Skeletal muscle cell (primary cell): ENCODE measurements around the gene VTI1A.

Source experiments
- DNase-seq: peaks from one replicate; pipeline ENCODE4 v3.0.0-alpha.2; 2010; ENCODE audit warnings: low read depth
- H3K4me3 ChIP-seq: 2 replicates; pipeline ENCODE4 v1.5.1; 2011; ENCODE audit warnings: low read depth, mild to moderate bottlenecking, control low read depth, low read length, moderate library complexity

Gene VTI1A

DNA sequence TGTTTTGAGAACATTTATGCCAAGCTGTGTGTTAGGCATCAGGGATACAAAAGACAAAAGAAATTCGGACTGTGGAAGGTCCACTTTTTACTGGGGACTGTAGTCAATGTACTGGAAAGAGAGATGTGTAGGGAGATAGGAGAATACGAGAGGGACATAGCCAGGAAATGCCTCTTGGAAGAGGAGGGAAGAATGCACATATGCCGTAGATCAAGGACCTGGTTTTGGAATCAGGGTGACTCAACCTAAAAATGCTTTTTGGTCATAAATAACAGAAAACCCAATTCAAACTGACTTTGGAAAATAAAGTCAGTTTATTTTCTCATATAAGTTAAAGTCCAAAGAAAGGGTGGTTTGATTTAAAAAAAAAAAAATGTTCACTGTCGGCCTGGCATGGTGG is 362.7 kb downstream of the VTI1A start:
- H3K4me3 ChIP-seq: no peak overlapping the region
- no peak for DNase-seq

DNA sequence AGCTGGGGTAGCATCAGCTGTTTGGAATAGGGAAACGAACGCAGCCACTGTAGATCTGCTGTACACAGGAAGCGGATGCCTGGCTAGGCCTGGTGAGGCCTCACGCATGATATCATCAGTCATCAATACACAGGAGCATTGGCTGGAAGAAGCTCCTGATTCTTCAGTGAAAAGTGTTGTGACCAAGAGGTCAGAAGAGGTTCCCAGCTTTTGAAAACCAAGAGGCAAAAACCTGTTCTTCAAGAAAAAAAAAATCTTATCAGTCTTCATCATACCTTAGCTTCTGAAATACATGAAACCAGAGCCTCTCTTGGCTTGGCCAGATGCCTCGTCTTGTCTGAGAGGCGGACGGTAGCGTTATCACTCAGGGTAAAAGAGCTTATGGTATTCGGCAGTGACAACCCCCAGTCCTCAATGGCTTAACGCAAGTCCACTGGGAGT is 363.7 kb downstream of the VTI1A start:
- H3K4me3 ChIP-seq: no peak overlapping the region
- no peak for DNase-seq

DNA sequence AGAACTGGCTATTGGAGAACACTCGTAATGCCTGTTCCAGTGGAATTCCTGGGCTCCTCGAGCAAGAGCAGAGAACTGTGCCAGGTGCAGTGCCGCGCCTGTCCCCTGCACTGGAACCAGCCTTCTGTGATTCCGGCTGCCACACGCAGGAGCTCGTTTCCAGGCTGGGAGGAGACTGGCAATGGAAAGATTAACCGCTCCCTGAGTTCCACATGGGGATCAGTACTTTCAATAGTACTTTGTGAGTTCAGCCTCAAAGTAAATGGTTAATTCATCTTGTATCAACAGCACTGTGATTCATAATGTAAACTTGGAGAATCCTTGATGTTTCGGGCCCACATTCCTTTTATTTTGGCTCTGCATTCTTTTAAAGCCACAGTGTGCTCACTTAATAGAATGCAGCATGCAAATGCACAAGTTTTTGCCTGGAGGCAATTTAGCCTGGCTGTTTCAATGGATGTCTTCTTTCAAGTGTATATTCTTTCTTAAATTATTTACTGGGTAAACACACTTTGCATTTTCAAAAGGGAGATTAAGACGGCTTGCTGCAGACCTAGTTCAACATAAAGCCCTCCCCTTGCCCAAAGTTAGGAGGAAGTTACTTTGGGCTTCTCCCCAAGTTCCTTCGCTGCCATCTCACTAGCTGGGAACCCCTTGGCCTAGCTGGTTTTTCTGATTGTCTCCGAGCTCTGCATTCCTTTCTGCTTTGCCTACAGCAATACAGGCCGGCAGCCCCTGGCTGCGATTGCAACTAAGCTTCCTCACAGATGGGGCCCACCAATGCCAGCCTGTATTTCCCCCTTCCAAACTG is 364.9 kb downstream of the VTI1A start:
- peak; percentile 78 for DNase-seq

DNA sequence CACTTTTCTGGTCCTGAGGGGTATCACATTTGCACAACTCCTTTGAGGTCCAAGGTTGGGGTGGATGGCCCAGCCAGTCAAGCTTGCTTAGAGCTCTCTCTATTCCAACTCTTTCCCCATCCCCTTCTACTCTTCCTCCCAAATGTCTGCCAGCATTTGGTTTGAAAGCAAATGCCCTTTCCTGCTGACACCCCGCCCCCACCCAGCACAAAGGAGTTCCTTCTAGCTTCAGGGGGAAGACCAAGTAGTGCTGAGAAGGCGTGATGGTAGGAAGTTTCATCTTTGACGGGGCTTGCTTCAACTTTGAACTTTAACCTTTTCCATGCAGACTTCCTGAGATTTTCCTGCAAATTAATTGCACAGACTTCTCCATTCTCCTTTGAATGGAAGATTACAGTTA is 365.6 kb downstream of the VTI1A start:
- no peak overlapping the region for H3K4me3 ChIP-seq
- no peak for DNase-seq

More for the DNA sequence above, 364.9 kb downstream of the VTI1A start:
- H3K4me3 ChIP-seq: peak overlapping the region; percentile 23

DNA sequence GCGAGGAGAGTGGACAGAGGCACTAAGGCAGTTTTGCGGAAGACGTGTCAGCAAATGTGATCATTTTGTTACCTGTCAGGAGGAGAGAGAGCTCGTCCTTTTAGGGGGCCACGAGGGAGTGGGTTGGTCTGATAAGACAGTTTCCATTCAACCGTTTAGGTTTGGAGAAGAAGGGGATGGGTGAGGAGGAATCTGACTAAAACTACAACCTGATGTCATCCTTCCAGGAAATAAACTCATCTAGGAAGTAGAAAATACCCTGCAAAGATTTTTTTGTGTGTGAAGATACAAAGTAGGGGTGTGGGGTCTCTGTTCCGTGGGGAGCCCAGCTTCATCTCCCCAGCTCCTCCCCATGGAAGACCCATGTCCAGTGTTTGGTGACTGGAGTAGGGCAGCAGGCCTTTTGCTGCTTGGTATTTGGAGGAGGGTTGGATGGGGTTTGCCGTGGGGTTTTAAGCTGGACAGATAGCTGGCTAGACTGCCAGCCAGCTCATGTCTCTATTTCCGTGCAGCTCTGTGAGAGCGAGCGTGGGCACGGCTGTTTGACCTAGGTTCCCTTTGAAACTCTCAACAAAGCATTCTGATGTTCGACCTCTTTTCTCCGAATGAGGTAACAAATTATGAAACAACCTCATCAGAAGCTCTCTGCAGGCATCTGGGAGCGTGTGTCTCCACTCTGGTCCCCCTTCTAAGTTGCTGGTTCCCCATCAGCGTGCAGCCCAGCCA is 367.0 kb downstream of the VTI1A start:
- DNase-seq: no peak
- no peak overlapping the region for H3K4me3 ChIP-seq

DNA sequence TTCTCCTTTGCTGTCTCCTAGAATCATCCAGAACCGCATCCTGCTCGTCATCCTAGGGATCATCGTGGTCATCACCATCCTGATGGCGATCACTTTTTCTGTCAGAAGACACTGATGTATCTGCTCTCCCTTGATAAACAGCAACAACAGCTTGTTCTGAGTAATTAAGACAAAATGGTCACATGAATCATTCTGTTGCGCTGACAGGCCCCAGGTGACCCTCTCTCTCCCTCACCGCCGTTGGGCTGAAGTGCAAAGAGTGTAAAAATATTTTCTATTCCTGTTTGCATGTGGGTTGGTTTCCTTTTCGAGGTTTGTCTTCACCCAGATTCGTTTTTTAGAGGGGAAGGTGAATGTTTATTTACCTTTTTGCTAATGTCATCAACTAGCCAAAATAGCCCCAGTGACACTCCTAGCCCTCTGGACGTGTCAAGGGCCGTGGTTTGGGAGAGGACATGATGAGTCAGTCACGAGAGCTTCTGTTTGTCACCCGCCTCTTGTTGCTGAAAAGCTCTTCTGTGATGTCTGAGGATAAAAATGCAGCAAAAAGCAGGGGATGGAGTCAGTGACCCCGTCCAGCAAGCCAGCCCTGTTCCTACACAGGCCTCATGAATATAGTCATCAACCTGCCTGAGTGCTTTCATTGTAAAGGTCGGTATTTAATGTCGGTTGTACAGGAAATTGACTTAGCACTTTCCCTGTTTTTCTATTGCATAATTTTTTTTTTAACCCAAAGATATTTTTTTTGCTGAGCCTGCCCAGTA is 368.4 kb downstream of the VTI1A start:
- peak; percentile 44 for DNase-seq

DNA sequence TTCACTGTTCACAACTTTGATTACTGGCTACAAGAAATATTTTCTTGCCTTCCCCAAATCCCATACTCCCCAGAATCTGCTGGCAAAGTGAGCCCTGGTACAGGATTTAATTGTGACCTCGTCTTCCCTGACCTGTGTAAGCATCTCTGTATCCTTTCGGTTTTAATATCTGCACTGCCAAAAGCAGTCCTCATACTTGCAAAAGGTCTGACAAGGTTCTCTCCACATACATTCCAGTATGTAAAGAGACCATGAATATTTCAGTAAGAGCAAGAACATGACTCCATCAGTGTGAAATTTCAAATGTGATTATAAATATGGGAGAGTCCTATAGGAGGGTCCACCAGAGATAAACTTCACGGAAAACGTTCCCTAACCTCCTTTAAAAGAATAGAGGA is 369.0 kb downstream of the VTI1A start:
- DNase-seq: no peak
- H3K4me3 ChIP-seq: no peak overlapping the region

More for the DNA sequence above, 368.4 kb downstream of the VTI1A start:
- H3K4me3 ChIP-seq: no peak overlapping the region

DNA sequence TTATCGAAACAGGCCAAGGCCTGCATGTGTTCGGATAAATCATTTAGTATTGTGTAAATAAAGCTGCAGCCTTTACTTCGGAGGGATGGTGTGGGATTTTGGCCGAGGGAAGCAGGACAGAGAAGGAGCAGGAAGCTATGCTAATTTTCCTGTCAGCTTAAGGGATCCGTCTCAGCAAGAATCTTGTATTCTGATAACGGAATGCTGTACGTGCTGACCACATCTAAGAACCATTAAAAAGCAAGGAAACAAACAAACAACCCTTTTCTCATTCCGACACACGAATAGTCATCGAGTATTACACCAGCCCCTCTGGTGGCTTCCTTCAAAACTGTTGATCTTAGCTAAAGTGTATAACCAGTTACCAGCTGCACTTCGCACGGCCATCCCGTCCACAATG is 369.9 kb downstream of the VTI1A start:
- H3K4me3 ChIP-seq: no peak overlapping the region
- no peak for DNase-seq

DNA sequence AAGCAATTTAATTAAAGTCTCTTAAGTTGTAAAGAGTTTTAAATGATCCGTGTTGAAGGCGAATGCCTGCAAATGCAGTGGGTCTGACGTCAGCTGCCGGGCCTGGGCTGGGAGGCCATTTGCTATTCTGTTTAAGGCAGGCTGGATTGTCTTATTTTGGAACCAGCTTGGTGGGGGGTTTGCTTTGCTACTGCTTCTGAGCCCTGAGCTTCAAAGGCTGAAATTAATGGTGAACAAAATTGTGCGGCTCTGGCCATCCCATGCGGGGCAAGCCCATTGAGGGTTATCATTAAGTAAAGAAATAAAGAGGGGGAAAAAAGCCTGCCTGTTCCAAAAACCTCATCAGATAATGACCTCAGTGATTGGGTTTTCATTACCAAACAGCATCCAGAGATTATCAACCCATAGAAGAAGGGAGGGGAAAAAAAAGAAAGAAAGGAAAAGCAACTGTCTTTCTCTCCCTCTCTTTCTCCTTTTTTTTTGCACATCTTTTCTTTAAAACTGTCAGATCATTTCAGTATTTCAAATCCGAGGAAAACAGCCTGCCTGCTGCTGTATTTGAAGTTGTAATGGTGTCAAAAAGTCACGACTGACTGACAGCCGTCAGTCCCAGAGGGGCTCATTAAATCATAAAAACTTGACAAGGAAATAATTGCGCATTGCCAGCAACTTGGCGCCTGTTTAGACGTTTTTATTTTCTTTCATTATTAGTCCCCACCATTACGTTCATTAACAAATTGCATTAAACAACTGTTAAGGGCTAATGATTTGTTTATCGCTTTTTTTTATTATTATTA is 371.2 kb downstream of the VTI1A start:
- no peak for DNase-seq
- H3K4me3 ChIP-seq: no peak overlapping the region

DNA sequence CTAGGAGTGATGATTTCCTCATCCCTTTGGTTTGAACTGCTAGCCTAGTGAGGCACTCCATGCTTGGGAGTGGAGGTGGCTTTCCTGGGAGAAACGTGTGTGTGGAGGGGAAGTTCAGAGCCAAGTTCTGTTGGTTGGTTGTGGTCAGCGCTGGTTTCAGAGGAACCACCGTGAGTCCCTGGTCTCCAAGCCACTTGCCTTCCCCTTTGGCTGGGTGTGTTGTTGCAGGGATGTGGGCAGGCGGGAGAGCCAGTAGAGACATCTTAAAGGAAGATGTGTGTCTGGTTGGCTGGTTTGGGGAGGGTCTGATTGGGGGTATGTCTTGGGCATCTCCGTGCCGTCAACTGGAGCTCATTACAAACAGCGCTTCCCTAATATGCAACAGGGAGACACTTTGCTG is 372.2 kb downstream of the VTI1A start:
- no peak overlapping the region for H3K4me3 ChIP-seq
- DNase-seq: no peak

DNA sequence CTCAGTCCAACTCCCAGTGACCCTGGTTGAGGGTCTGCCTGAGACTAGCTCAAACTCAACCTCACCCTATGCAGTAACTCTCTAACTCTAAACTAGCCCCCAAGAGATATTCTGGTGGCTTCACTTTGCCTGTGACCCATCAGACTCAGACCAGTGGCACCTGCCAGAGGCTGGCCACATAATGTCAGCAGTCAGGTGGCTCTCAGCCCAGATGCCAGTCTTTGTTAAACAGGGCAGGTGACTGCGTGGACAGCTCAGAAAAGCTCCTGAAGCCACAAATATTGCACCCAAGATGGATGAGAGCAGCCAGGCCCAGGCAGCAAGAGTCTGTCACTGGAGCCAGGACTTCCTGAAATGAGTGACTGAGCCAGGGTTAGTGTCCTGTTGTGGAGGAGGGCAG is 373.3 kb downstream of the VTI1A start:
- no peak for DNase-seq
- H3K4me3 ChIP-seq: no peak overlapping the region

DNA sequence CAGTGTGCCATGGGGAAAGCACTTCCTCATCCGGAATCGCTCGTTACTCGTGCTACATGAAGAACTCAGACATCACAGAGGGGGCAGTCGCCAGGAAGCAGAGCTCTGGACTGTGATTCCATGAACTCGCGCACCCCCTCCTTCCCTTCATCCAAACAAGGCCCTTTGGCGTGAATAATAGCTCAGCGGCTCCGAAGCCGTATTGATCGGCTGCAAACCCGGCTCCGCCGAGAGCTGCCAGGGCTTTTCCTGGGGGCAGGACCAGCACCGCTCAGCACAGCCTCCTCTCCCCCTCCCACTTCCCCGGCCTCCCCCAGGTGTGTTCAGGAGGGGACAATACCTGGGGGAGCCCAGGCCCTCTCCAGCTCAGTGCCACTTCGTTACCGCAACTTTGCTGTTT is 374.0 kb downstream of the VTI1A start:
- H3K4me3 ChIP-seq: no peak overlapping the region
- no peak for DNase-seq

DNA sequence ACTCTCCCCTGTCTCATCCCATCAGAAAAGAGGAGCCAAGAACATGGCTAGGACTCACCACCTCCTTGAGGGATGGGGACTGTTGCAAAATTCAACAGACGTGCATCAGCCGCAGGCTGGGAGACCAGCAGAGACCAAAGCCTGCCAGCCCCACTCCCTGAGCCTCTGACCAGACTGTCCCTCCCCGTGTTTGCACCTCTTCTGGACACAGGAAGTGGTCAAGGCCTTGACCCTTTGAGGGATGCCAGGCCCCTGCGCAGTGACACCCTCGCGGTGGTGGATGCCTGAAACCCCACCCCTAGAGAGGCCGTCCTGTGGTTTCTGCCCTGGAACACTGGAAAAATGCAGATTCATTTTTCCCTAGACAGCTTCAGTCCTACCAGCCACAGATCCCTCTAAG is 374.6 kb downstream of the VTI1A start:
- H3K4me3 ChIP-seq: no peak overlapping the region
- DNase-seq: no peak

DNA sequence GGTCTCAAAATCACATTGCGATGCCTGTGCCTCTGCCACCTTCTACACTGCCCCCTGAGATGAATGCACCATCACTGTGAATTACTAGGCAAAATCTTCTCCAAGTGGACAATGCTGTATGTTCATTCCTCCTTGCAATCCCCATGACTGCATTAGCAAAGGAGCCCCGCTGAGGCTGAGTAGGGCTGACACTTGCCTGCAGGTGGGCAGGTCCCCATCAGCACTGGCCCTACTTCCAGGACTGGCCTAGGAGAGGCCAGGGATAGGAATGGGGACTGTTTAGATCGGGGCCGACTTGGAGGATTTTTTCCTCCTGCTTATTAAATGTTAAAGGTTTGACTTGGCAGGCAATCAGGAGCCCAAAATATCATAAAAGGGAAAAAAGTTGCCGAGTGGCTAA is 376.0 kb downstream of the VTI1A start:
- DNase-seq: no peak

DNA sequence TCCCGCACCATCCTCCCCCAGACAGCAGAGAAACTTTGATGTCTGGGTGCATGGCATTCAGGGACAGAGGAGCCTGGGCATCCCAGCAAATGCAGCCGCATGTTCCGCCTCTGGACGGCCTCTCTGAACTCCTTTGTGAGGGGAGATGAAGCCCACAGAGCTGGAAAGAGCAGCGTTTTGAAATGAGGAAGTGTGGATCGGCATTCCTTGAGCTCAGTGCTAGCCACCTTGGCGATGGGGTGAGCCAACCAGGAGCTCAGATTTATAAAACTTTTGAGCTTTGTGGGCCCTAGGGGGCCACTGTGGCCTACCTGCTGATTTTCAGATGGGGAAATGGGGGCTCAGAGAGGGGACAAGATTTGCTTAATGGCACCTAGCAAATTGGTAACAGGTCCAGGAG is 376.6 kb downstream of the VTI1A start:
- no peak overlapping the region for H3K4me3 ChIP-seq
- DNase-seq: no peak

More for the DNA sequence above, 376.0 kb downstream of the VTI1A start:
- H3K4me3 ChIP-seq: no peak overlapping the region

DNA sequence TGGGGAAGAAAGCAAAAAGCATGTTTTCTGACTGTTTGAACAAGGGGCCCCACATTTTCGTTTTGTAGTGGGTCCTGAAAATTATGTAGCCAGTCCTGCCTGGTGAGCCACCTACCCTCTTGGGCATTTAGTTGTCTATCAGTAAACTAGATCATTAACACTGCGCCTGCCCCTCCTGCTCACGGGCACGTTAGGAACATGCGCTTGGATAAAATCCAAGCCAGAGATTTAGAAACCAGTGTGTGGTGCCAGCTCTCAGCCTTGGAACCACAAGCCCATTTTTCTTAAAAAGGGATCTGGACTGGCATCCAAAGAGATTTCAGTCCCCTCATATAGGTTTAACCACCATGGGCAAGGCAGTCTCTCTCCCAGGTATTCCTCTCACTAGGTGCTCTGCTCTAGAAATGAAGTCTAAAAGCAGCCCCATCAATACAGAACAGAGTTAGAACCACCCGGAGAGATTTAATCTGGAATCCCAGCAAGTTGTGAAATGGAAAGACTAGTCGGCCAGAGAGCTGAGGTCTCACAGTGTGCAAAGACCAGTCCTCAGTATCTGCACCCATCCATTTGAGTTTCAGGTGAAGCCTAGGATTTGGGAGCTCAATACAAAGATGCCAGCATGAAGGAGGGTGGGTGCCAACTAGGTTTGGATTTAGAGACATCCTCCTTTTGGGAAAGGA is 379.1 kb downstream of the VTI1A start:
- DNase-seq: no peak
- H3K4me3 ChIP-seq: no peak overlapping the region

DNA sequence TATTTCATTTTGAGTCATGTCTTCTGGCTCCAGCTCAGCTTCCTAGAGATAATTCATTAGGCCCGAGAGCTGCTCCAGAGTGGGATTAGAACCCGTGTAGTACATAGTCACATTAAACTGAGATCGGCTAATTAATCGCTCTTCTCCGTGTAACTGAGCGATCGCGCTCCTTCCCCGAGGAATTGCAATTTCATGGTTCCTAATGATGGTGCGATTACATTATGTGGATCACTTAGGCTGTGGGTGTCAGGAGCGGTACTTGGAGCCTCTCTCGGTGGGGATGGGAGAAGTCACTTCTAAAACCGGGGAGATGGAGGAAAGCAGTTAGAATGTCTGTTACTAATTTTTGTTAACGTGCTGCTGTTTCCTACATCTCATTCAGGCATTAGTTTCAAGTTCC is 380.1 kb downstream of the VTI1A start:
- no peak overlapping the region for H3K4me3 ChIP-seq
- DNase-seq: no peak

DNA sequence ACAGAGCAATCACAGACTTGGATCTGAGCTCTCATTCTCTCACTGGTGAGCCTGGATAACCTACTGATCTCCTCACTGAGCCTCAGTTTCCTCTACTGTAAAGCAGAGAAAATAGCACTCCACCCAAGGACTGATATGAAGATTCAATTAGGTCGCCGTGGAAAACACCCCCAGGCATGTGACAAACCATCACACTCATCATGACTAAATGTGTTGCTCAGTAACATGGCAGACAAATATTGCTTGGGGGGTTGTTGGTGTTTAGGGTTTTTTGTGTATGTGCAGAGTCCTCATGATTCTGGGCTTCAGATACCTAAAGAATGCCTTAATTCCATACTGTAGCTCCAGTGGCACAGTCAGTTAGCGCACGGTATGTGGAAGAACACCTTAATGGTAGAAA is 380.9 kb downstream of the VTI1A start:
- H3K4me3 ChIP-seq: no peak overlapping the region
- no peak for DNase-seq

DNA sequence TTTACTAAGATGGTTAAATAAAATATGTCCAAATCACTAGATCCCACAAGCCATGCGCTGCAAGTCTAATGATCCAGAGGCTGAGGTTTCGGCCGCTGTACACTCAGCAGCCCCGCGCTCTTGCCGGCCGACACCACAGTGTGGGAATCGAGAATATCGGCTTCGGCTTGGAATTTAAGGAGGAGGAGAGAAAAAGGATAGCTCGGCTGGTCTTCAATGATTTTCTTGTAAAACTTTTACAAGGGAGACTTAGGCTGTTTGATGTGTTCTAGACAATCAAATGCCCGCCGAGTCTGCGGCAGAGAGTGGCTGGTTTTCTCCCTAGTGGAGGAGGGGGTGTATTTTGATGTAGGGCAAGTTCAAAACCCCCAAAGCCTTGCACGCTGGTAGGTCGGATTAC is 384.8 kb downstream of the VTI1A start:
- no peak overlapping the region for H3K4me3 ChIP-seq
- DNase-seq: no peak
